Suprapubic skin (tissue), 3 donors: Measurements from ENCODE around the gene ANKFN1.

Source experiments
- POLR2AphosphoS5 ChIP-seq, 3 donors: sonication (generic); formaldehyde crosslinking; IDR thresholded peaks; one replicate each; pipeline ENCODE4 v1.6.1; 2017; ENCODE audit warnings: antibody characterized with exemption in 3 of 3
- TF ChIP-seq, protein P1 (sequence below), 2 donors: fragments of 200-600 bp in 1 of 2; fragments of 450-650 bp in 1 of 2; sonication (generic) in 1 of 2; IDR thresholded peaks; one replicate each; pipeline ENCODE4 v1.5.1; 2016 to 2019; ENCODE audit warnings: antibody characterized with exemption in 2 of 2, mild to moderate bottlenecking in 1 of 2, moderate library complexity in 1 of 2

- TF ChIP-seq, protein P1, sequence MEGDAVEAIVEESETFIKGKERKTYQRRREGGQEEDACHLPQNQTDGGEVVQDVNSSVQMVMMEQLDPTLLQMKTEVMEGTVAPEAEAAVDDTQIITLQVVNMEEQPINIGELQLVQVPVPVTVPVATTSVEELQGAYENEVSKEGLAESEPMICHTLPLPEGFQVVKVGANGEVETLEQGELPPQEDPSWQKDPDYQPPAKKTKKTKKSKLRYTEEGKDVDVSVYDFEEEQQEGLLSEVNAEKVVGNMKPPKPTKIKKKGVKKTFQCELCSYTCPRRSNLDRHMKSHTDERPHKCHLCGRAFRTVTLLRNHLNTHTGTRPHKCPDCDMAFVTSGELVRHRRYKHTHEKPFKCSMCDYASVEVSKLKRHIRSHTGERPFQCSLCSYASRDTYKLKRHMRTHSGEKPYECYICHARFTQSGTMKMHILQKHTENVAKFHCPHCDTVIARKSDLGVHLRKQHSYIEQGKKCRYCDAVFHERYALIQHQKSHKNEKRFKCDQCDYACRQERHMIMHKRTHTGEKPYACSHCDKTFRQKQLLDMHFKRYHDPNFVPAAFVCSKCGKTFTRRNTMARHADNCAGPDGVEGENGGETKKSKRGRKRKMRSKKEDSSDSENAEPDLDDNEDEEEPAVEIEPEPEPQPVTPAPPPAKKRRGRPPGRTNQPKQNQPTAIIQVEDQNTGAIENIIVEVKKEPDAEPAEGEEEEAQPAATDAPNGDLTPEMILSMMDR (IDR thresholded peaks at IDR 0.05) = no peak
- TF ChIP-seq POLR2AphosphoS5 (IDR thresholded peaks at IDR 0.05) = no peak
Observed at GRCh38 chr17:56392321-56392720, 239.0 kb downstream of the ANKFN1 start.
